Activated T-cell treated with anti-CD3 and anti-CD28 coated beads for 24 hours (primary cell): Measurements from ENCODE around the gene DDIAS.
"Not testable (repeated sequence)": the region's sequence is repeated elsewhere in the genome, so short reads cannot be mapped to it uniquely, and the experiment has no call there.

Experiments
- DNase-seq: peaks from one replicate; pipeline ENCODE4 v3.0.0-alpha.2; 2020; ENCODE audit warnings: low read depth

Gene DDIAS

DNA sequence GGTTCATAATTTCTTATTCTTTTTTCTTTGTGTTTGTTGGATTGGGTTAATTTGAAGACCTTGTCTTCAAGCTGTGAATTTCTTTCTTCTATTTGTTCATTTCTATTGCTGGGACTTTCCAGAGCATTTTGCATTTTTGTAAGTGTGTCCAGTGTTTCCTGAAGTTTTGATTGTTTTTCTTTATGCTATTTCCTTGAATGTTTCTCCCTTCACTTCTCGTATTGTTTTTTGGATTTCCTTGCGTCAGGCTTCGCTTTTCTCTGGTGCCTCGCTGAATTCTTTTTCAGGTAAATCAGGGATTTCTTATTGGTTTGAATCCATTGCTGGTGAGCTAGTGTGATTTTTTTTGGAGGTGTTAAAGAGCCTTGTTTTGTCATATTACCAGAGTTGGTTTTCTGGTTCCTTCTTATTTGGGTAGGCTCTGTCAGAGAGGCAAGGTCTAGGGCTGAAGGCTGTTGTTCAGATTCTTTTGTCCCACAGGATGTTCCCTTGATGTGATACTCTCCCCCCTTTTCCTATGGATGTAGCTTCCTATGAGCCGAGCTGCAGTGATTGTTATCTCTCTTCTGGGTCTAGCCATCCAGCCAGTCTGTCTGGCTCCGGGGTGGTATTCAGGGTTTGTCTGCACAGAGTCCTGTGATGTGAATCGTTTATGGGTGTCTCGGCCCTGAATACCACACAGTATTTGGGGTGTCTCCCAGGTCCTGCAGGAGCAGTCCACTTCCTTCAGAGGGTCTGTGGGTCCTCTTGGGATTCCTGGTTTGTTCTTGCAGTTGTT is 21.0 kb downstream of the DDIAS start:
- not testable (repeated sequence) for DNase-seq

DNA sequence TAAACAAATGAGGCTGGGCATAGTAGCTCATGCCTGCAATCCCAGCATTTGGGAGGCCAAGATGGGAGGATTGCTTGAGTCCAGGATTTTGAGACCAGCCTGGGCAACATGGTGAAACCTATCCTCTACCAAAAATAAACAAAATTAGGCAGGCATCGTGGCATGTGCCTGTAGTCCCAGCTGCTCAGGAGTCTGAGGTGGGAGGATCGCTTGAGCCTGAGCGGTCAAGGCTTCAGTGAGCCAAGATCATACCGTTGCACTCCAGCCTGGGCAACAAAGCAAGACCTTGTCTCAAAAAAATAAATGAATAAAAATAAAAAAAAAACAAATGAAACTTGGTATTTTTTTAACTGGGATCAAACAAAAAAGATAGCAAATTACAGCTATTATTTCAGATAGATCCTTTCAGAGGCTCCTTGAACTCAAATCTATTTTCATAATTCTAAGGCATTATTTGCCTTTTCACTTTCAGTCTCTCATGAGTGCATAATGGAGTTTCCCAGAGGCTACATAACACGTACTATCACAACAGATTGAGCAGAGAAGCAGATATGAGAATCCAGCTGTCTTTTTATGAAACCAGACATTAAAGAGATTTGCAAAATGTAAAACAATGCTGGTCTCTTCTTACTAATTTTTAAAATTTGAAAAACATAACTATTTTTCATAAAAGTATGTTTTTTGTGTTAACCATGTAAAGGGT is 23.1 kb downstream of the DDIAS start:
- no peak for DNase-seq

DNA sequence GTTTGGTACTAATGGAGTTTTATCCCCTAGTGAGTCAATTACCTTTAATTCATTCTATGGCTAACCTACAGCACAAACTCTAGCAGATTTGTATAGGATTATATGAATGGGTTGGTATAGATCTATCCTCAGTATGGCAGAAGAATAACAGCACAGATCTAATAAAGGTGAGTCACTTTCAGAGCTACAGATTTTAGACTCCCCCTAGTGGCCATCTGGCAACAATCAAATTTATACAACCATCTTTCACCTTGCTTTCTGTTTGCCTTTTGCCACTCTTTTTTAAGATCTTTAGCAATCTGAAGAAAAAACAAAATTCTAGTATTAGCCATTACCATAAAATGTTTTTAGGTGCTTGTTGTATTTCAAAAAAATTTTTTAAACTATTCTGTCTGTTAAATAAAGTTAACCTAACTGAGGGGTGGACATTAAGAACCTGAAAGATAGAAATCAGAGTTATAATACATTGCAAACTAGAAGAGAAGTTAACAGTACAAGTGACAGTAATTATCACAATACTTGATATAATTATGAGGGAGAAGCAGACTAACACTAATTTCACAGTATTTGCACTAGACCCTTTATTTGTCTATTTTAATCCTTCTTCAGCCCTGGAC is 25.8 kb downstream of the DDIAS start:
- DNase-seq, result no peak

DNA sequence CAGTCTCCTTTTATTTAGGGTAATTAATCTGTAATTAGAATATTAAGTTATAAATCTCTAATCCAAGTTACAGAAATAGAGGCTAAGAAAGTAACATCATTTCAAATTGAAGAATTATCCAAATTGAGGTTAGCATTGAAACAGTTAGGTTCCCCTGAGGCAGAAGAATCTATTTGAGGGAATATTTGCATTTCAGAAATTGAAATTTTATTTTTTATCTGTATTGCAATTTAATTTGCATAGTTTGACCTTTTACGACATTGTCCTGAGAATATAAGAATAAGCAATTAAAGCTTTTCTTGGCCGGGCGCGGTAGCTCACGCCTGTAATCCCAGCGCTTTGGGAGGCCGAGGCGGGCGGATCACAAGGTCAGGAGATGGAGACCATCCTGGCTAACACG is 27.6 kb downstream of the DDIAS start:
- DNase-seq, result no peak

DNA sequence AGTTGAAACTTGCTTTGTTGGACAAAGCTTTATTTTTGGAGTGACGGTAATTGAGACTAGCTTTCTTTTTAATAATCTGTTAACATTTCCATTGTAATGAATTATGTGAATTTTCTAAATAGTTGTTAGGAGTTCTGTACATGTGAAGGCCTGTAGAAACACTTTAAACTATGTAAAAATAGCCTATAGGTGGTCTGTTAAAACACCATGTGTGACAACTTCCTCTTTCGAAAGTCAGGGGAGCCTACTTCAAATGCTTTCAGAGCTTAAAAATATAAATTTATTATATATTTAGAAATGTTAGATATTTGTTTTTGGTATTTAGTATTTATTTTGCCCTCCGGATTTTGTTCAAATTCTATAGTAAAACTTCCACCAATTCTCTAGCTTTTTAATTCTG is 28.7 kb downstream of the DDIAS start:
- DNase-seq, result no peak

DNA sequence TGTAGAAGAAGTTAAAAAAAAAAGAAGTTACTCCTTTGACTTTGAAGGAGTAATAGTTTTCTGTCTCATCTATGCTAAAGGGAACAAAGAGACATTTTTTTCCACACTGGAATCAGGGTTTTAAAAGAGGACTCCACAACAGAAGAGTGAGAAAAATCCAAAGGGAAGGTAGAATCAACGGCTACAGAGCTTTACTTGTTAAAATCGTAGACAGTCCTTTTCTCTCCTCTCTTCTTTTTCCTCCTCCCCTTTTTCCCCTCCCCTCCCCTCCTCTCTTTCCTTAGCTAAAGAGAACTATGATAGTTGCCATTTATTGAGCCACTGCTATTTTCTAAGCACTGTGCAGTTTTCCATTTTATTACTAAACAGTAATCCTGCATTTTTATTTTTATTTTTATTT is 29.2 kb downstream of the DDIAS start:
- no peak for DNase-seq

DNA sequence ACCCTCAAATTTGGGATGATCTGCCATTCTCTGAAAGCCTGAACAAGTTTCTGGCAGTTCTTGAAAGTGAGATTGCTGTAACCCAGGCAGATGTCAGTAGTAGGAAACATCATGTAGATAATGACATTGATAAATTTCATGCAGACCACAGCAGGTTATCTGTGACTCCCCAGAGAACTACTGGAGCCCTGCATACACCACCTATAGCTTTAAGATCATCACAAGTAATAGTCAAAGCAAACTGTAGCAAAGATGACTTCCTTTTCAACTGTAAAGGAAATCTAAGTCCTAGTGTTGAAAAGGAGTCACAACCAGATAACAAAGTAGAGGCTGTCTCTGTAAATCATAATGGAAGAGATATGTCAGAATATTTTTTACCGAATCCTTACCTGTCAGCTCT is 31.0 kb downstream of the DDIAS start:
- DNase-seq, result no peak

DNA sequence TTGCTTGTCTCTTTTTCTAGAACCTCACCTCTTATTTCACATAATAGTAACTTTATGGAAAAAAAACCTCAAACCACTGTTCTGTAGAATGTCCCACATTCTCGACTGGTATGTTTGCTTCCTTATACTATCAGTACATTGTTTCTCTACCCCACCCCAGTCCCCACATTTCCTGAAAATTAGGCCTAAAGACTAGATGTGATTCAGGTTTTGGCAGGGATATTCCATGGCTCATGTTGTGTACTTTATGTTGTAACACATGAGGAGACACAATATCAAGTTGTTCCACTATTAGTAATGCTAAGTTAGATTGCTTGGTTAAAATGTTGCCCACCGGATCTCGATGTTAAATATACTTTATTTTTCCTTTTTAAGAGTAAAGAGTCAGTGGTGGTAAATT is 34.7 kb downstream of the DDIAS start:
- no peak for DNase-seq

DNA sequence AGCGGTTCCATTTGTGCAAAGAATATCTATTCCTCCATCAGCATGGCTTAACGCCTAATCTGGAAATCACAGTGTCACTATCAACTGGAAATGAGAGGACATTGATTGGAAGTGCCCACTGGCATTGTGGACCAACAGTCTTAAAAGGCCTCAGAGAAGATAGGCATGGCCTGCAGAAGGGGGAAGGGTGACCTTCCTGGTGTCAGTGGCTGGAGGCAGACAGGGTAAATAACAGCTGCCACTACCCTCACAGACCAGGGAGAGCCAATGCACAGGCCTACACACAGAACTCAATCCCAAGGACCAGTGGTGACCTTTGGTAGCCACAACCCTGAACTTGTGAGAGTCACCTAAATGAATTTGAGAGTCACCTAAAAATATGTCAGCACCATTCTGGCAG is 36.0 kb downstream of the DDIAS start:
- DNase-seq, result no peak

DNA sequence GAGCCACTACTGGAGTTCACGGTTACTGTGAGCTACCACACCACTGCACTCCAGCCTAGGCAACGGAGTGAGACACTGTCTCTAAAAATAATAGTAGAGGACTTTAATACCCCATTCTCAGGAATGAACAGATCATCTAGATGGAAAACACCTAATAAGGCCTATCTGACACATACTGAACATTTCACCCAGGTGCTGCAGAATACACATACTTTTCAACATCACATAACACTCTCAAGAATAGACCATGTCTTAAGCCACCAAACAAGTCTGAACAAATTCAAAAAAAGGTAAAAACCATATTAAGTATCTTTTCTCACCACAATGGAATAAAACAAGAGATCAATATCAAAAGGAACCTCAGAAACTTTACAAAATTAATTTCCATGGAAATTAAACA is 37.9 kb downstream of the DDIAS start:
- no peak for DNase-seq

DNA sequence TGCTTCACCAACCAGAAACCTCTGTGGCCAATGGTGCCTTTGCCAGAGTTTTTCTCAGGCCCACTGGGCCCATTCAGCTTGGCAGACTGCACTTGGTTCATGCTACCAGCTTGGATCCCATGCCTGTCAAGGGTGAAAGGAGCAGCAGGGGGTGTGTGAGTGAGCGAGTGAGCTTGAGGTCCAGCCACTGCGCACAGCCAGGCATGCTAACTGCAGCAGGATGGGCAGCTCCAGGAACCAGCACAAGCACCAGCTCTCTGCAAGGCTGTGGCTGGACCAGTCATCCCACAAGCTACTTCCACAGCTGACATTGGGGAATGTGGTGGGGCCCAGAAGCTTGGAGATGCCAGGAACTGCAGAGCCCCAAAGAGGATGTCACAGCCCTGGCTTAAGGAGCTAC is 40.8 kb downstream of the DDIAS start:
- DNase-seq, result no peak

DNA sequence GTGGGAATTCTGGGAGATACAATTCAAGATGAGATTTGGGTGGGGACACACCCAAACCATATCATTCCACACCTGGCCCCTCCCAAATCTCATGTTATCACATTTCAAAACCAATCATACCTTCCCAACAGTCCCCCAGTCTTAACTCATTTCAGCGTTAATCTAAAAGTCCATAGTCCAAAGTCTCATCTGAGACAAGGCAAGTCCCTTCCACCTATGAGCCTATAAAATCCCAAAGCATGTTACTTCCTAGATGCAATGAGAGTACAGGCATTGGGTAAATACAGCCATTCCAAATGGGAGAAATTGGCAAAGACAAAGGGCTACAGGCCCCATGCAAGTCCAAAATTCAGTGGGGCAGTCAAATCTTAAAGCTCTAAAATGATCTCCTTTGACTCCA is 41.9 kb downstream of the DDIAS start:
- DNase-seq, result not testable (repeated sequence)

DNA sequence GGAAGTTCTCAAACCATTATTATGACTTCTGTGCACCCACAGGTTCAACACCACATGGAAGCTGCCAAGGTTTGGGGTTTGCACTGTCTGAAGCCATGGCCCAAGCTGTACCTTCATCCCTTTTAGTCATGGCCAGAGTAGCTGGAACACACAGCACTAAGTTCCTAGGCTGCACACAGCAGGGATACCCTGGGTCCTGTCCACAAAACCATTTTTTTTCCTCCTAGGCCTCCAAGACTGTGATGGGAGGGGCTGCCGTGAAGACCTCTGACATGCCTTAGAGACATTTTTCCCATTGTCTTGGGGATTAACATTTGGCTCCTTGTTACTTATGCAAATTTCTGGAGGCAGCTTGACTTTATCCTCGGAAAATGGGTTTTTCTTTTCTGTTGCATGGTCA is 42.7 kb downstream of the DDIAS start:
- no peak for DNase-seq

DNA sequence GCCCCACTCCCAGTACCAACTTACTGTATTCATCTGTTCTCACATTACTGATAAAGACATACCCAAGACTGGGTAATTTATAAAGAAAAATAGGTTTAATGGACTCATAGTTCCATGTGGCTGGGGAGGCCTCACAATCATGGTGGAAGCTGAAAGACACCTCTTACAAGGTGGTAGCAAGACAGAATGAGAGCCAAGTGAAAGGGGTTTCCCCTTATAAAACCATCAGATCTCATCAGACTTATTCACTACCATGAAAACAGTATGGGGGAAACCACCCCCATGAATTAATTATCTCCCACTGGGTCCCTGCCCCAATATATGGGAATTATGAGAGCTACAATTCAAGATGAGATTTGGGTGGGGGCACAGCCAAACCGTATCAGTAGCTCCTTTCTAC is 43.5 kb downstream of the DDIAS start:
- DNase-seq, result not testable (repeated sequence)

DNA sequence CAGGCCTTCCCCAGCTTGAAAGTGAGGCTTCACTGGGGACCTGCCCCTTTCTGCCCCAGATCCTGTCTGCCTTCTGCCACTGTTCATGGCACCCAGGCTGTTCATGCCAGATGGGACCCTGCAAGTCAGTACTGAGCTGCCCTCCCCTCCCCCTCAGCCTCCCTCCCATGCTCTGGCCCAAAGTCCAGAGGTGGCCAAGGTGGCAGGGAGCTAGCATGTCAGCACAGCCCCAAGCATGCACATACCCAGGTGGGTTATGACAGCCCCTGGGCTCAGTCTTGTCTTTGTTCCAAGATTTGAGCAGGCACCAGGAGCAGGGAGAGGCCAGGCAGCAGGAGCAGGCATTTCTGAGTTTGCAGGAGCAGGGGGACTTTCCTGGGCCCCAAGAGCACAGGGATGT is 44.1 kb downstream of the DDIAS start:
- DNase-seq, result no peak

DNA sequence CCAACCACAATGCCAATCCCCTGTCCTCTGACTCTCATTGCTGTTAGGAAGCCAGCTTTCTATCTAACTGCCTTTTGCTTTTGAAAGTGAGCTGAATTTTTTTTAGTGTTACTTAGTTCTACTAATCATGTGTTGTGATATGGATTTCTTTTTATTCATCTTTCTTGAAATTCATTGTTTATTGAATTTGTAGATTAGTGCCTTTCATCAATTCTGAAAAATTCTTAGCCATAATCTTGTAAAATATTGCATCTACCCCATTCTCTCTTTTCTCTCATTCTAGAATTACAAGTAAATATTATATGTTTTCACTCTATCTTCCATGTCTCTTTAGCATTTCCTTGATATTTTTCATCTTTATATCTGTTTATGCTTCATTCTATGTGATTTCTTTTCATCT is 47.8 kb downstream of the DDIAS start:
- no peak for DNase-seq

DNA sequence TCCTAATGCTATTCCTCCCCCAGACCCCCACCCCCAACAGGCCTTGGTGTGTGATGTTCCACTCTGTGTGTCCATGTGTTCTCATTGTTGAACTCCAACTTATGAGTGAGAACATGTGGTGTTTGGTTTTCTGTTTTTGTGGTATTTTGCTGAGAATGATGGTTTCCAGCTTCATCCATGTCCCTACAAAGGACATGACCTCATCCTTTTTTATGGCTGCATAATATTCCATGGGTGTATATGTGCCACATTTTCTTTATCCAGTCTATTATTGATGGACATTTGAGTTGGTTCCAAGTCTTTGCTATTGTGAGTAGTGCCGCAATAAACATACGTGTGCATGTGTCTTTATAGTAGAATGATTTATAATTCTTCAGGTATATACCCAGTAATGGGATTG is 49.0 kb downstream of the DDIAS start:
- not testable (repeated sequence) for DNase-seq

DNA sequence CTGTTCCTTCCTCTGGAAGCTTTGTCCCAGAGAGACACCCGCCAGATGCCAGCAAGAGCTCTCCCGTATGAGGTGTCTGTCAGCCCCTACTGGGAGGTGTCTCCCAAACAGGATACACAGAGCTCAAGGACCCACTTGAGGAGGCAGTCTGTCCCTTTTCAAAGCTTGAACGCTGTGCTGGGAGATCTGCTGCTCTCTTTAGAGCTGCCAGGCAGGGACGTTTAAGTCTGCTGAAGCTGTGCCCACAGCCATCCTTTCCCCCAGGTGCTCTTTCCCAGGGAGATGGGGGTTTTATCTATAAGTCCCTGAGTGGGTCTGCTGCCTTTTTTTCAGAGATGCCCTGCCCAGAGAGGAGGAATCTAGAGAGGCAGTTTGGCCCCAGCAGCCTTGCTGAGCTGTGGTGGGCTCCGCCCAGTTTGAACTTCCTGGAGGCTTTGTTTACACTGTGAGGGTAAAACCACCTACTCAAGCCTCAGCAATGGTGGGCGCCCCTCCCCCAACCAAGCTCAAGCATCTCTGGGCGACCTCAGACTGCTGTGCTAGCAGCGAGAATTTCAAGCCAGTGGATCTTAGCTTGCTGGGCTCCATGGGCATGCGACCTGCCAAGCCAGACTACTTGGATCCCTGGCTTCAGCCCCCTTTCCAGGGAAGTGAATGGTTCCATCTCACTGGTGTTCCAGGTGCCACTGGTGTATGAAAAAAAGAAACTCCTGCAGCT is 54.4 kb downstream of the DDIAS start:
- peak; percentile 26 for DNase-seq

DNA sequence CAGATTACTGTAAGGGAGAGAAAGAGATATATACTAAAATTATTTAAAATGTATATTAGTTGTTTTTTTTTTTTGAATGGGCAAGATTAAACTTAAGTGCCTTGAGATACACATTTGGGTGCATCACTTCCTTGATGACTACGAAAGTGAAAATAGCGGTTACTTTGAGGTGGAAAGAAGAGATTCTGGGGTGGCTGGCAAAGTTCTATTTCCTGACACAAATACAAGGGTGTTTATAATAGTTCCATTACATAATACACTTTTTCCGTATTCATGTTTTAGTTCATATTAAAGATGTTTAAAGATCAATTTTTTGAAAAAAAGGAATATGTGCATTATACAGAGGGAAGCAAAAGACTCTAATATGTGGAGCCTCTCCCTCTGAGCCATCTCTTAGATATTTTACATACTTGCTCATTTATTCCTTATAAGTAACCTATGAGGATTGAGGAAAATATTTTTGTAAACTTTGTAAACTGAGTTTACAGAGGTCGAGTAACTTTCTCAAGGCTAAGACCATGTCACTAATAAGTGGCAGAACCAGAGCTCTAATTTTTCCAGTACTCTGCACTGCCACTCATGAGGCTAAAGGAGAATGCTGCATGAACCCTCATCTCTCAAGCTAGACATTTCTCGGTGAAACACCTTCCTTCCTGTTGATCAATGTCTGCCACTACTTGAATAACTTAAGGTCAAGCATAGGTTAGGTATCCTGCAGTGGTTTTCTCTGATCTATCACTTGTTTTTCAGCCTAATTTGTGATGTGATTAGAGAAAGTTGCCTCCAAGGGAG is 58.6 kb downstream of the DDIAS start:
- peak; percentile 37 for DNase-seq

DNA sequence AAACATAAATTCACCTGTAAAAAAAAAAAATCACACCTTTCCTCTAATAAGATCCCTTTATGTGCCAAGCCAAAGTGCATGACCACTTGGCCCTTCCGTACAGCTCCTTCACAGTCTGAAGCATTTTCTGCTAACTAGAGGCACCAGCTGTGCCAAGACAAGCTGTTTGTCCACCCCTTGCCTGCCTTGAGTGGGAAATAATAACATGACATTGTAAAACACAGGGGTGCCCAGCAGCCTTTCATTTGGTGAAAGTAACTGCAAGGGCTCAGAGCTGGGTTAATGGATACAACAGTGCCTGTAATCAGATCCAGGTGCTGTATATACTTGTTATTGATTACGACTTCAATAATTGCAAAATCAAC is 59.2 kb downstream of the DDIAS start:
- no peak for DNase-seq

DNA sequence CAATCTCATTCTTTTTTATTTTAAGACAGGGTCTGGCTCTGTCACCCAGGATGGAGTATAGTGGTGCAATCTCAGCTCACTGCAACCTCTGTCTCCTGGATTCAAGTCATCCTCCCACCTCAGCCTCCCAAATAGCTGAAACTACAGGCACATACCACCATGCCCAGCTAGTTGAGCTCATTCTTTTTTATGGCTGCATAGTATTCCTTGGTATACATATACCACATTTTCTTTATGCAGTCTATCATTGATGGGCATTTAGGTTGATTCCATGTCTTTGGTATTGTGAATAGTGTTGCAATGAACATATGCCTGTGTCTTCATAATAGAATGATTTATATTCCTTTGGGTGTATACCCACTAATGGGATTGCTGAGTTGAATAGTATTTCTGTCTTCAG is 60.5 kb downstream of the DDIAS start:
- DNase-seq, result not testable (repeated sequence)

DNA sequence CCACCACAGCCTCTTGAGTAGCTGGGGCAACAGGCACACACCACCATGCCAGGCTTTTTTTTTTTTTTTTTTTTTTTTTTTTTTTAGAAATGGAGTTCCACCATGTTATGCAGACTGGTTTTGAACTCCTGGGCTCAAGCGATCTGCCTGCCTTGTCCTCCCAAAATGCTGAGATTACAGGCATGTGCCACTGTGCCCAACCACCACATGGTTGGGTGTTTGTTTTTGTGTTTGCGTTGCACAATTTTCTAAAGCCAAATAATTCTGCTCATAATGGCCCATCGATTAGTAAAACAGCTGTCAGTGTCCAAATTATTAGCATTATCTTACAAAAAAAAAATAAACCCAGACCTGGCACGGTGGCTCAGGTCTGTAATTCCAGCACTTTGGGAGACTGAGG is 65.8 kb downstream of the DDIAS start:
- DNase-seq, result no peak
